Heart right ventricle (tissue), 16 donors: Measurements from ENCODE around the gene C16orf89. TPM values are rescaled to one million over a fixed set of nuclear protein-coding genes. Genes with fewer than 3 reads are reported as not detected.

Source experiments
- ATAC-seq, 8 donors: fragments of 200-7000 bp; cut with Tn5 transposase; one replicate each; pipeline ENCODE4 v1.9.1; 2020; ENCODE audit warnings: mild to moderate bottlenecking in 8 of 8, moderate library complexity in 8 of 8, moderate number of reproducible peaks in 1 of 8
- DNase-seq, 2 donors: peaks; one replicate each; pipeline ENCODE4 v3.0.0-alpha.2; 2020
- H3K27ac ChIP-seq, 10 donors: fragments of 200-600 bp; sonication (generic) in 2 of 10; one replicate each; pipeline versions ENCODE4 v1.5.0 to v1.8.0; 2020 to 2022; ENCODE audit warnings: mild to moderate bottlenecking in 3 of 10
- H3K27me3 ChIP-seq, 7 donors: fragments of 200-600 bp; one replicate each; pipeline ENCODE4 v1.8.0; 2021 to 2022; ENCODE audit warnings: mild to moderate bottlenecking in 2 of 7
- H3K36me3 ChIP-seq, 9 donors: fragments of 200-600 bp; sonication (generic) in 1 of 9; one replicate each; pipeline versions ENCODE4 v1.5.0 to v1.8.0; 2020 to 2022; ENCODE audit warnings: mild to moderate bottlenecking in 2 of 9
- H3K4me1 ChIP-seq, 9 donors: fragments of 200-600 bp; sonication (generic) in 1 of 9; one replicate each; pipeline versions ENCODE4 v1.5.0 to v1.8.0; 2020 to 2022; ENCODE audit warnings: mild to moderate bottlenecking in 4 of 9
- H3K4me3 ChIP-seq, 10 donors: fragments of 200-600 bp; sonication (generic) in 2 of 10; one replicate each; pipeline versions ENCODE4 v1.5.0 to v1.8.0; 2020 to 2022; ENCODE audit warnings: mild to moderate bottlenecking in 7 of 10, moderate library complexity in 2 of 10
- H3K9me3 ChIP-seq, 11 donors: fragments of 200-600 bp in 10 of 11; sonication (generic) in 2 of 11; one replicate each; pipeline versions ENCODE4 v1.5.0 to v1.8.0; 2013 to 2022; ENCODE audit warnings: mild to moderate bottlenecking in 2 of 11, control low read depth in 1 of 11, moderate library complexity in 1 of 11
- CTCF ChIP-seq, 9 donors: fragments of 200-600 bp; sonication (generic) in 2 of 9; IDR thresholded peaks; one replicate each; pipeline versions ENCODE4 v1.5.0 to v1.8.0; 2021 to 2022; ENCODE audit warnings: antibody characterized with exemption in 9 of 9, mild to moderate bottlenecking in 5 of 9, moderate library complexity in 1 of 9
- WGBS, 2 donors: extraction: QIAGEN DNeasy Blood & Tissue Kit; methylation state at CpG; one replicate each; pipeline ENCODE4 v1.1.7; 2013; ENCODE audit warnings: inconsistent platforms in 1 of 2; 5-methylcytosine and 5-hydroxymethylcytosine counted together
- intact Hi-C, 10 donors: fragments of 100-400 bp; cut with DNase I; formaldehyde crosslinking; loops; one replicate each; pipeline versions ENCODE4 v1.11.1 to v1.14.2; 2022
- polyA plus RNA-seq, 2 donors: library from polyadenylated mRNA; stranded (reverse); fragments of 200-250 nt; gene quantifications; one replicate each; pipeline ENCODE4 v1.2.3, GENCODE V29; 2013
- total RNA-seq, 10 donors: library from RNA; stranded (reverse); fragmentation: NEBNext Ultra II Directional in 3 of 10; extraction: Animal tissue kit (Norgen Biotek cat#: 25700) in 3 of 10; gene quantifications; one replicate each; pipeline versions ENCODE4 v1.2.1 to v1.2.4, GENCODE V29; 2021 to 2023
- donor health status: Arrhythmogenic right ventricular cardiomyopathy.
- donor health status: ischemic (EF 13 %, LVEDD 7.1; RV severe dilation, severe dysfunction).
- donor health status: healthy with polysubstance abuse.
- donor health status: DM: no; HTN: yes; CAD: no.
- donor health status: DM: no; HTN: no; CAD: no.
- donor health status: ischemic (EF 25% LVEDD 6.9; RV normal size, moderate dysfunction).
- donor health status: ischemic (EF 25% LVEDD 5.7; RV mildly dilated, moderate dysfunction).
- donor health status: healthy.
- donor health status: DM: yes; HTN: yes; CAD: no.
- donor health status: Ischemic cardiomyopathy.
- donor health status: ischemic (EF 35%, LVEDD 5.7; RV mildly dilated, moderate dysfunction).
- donor health status: nonischemic (EF 11% LVEDD 7.7; RV severe dilation, severe dysfunction).
- donor health status: DM: yes; HTN: yes; CAD: no.
- donor health status: PGD.
- donor health status: ischemic (EF 29% LVEDD 5.4; RV normal size, mild dysfunction).
- donor health status: nonischemic (EF 23%, LVEDD 6.1; RV moderate dilation, normal function).

C16orf89 gene
- total and polyA plus RNA-seq, 12 donors, result 0.28 to 44.9 (median 5.0) TPM

- no peak overlapping the region for H3K4me3 ChIP-seq
- H3K9me3 ChIP-seq, result no peaks in the 10 kb centered on the region
- intact Hi-C loops, result no loop called here
- no peaks in the 10 kb centered on the region for H3K27me3 ChIP-seq
- no peak for ATAC-seq
- peaks cover 0 to 10% (median 0%) of the 10 kb centered on the region in 9 donors for H3K4me1 ChIP-seq
- no peaks in the 10 kb centered on the region for H3K36me3 ChIP-seq
- 77 to 80% methylated on average over 10 of the region's 10 CpGs for WGBS, 2 donors
- TF ChIP-seq CTCF (IDR thresholded peaks at IDR 0.05), result no peak
- no peak for DNase-seq
- no peak overlapping the region for H3K27ac ChIP-seq
Measured at GRCh38 chr16:5060073-5060641, 5.6 kb downstream of the C16orf89 start.

GRCh38 chr16:5059386-5060072 lies 6.2 kb downstream of the C16orf89 start:
- DNase-seq (no peak), ATAC-seq (no peak)
- Histone ChIP-seq H3K36me3 (no peaks in the 10 kb centered on the region), H3K4me3 (no peak overlapping the region), H3K9me3 (no peaks in the 10 kb centered on the region), H3K27ac (peak overlapping the region in 2 of 10 donors; percentile 50 to 60), H3K4me1 (peaks cover 0 to 10% (median 0%) of the 10 kb centered on the region in 9 donors), H3K27me3 (no peaks in the 10 kb centered on the region)
- 72 to 74% methylated on average over 6 of the region's 6 CpGs for WGBS, 2 donors
- no peak for TF ChIP-seq CTCF (IDR thresholded peaks at IDR 0.05)
- intact Hi-C loops, result no loop called here

- no peak overlapping the region for H3K4me3 ChIP-seq
- intact Hi-C loops, result no loop called here
- DNase-seq, result peak in 1 of 2 donors; percentile 59
- no peaks in the 10 kb centered on the region for H3K27me3 ChIP-seq
- 34 to 36% methylated on average over 7 of the region's 7 CpGs for WGBS, 2 donors
- H3K9me3 ChIP-seq, result no peaks in the 10 kb centered on the region
- H3K27ac ChIP-seq, result peak overlapping the region in 2 of 10 donors; percentile 50 to 60
- peak; percentile 39 to 85 (median 64) for ATAC-seq
- H3K36me3 ChIP-seq, result no peaks in the 10 kb centered on the region
- peak in 5 of 9 donors; percentile 10 to 45 (median 24) for TF ChIP-seq CTCF (IDR thresholded peaks at IDR 0.05)
- H3K4me1 ChIP-seq, result peaks cover 0 to 10% (median 0%) of the 10 kb centered on the region in 9 donors
Measured at GRCh38 chr16:5058476-5058875, 7.3 kb downstream of the C16orf89 start.

GRCh38 chr16:5056352-5056751 lies 9.4 kb downstream of the C16orf89 start:
- H3K27ac ChIP-seq, result no peak overlapping the region
- no peaks in the 10 kb centered on the region for H3K36me3 ChIP-seq
- no peak overlapping the region for H3K4me3 ChIP-seq
- intact Hi-C loops, result no loop called here
- H3K27me3 ChIP-seq, result no peaks in the 10 kb centered on the region
- H3K4me1 ChIP-seq, result peaks cover 0 to 10% (median 0%) of the 10 kb centered on the region in 9 donors
- ATAC-seq (no peak), DNase-seq (no peak)
- H3K9me3 ChIP-seq, result peaks cover 0 to 5% (median 0%) of the 10 kb centered on the region in 11 donors
- TF ChIP-seq CTCF (IDR thresholded peaks at IDR 0.05), result peak in 6 of 9 donors; percentile 8 to 47 (median 28)
- WGBS, 2 donors, result 18 to 21% methylated on average over 11 of the region's 11 CpGs
